ENCODE data around the gene CHCHD6.

The CHCHD6 gene

GRCh38 chr3:126878664-126879063, 174.6 kb downstream of the CHCHD6 start:
- TF ChIP-seq, protein P1, sequence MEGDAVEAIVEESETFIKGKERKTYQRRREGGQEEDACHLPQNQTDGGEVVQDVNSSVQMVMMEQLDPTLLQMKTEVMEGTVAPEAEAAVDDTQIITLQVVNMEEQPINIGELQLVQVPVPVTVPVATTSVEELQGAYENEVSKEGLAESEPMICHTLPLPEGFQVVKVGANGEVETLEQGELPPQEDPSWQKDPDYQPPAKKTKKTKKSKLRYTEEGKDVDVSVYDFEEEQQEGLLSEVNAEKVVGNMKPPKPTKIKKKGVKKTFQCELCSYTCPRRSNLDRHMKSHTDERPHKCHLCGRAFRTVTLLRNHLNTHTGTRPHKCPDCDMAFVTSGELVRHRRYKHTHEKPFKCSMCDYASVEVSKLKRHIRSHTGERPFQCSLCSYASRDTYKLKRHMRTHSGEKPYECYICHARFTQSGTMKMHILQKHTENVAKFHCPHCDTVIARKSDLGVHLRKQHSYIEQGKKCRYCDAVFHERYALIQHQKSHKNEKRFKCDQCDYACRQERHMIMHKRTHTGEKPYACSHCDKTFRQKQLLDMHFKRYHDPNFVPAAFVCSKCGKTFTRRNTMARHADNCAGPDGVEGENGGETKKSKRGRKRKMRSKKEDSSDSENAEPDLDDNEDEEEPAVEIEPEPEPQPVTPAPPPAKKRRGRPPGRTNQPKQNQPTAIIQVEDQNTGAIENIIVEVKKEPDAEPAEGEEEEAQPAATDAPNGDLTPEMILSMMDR (IDR thresholded peaks at IDR 0.05; ENCODE audit: insufficient read depth, low read depth, low read length, missing control alignments): no peak
- H3K4me3 ChIP-seq (ENCODE audit: low read length): no peak overlapping the region
- no peak for DNase-seq (ENCODE audit: low read depth)

DNA sequence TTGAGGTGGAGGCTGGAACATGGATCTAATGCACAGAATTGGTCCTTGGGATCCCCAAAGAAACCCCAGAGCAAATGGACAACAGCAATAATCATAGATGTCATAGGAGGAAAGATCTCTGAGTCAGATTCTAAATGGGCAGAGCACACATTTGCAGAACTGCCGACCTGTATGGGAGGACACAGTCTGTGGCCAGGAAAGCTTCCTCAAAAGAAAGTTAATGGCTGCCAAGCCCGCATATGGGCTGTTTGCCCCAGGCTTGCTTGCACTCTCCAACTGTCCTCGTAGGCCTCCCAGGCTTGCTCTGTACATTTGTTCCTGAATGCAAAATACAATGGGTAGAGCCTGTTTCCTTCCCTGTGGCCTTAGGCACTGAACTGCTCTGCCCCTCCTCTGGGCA, 176.9 kb downstream of the CHCHD6 start:
- TF ChIP-seq, protein P1 (IDR thresholded peaks at IDR 0.05; ENCODE audit: insufficient read depth, low read depth, low read length, missing control alignments): no peak
- H3K4me3 ChIP-seq (ENCODE audit: low read length): no peak overlapping the region
- DNase-seq (ENCODE audit: low read depth): no peak

DNA sequence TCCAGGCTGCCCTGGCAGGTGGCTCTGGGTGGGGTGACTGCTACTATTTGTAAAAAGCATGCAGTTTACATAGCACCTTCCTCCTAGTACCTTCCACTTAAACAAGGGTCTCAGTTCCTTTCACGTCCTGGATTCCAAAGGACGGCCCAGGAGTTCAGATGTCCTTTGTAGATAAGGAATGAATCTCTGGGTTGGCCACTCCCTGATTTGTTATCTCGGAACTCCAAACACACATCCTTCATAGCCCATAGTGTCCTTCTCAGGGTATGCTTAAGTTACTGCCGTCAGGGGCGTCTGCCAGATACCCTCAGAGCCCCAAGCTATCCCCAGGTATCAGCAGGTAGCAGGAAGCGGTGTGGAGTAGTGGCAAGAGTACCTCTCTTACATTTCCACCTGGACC, 177.8 kb downstream of the CHCHD6 start:
- TF ChIP-seq, protein P1 (IDR thresholded peaks at IDR 0.05; ENCODE audit: insufficient read depth, low read depth, low read length, missing control alignments): no peak
- H3K4me3 ChIP-seq (ENCODE audit: low read length): no peak overlapping the region
- no peak for DNase-seq (ENCODE audit: low read depth)

DNA sequence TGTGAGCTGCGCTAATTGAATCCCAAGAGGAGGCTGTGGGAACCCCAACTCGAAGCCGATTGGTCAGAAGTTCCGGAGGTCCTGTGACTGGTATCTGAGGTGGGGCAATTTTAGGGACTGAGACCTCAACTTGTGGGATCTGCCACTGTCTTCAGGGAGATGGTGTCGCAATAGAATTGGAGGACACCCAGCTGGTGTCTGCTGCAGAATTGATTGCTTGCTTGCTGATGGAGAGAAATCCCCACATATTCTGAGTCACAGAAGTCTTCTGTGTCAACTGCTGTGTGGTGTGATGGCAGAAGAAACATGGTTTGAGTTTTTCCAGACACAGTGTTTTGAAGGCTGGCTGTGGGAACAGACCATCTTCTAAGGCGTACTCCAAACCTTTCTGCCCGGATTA, 179.2 kb downstream of the CHCHD6 start:
- TF ChIP-seq, protein P1 (IDR thresholded peaks at IDR 0.05; ENCODE audit: insufficient read depth, low read depth, low read length, missing control alignments): no peak

DNA sequence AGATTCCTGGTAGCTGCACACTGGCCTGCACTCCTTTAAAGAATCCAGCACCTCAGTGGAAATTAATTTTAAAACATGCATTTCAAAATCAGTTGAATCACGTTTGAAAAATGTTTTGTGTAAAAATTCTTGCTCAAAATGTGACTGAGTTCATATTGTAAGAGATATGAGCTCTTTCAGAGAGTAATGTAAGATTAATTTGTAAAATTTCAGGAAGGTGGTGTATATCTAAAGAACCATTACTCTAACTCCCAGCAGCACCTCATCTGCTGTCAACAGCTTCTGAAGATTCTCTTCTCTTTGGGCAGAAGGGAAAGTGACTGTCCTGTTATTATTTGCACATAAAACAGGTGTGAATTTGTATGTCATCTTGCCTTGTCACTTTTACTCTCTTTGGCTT, 181.4 kb downstream of the CHCHD6 start:
- TF ChIP-seq, protein P1 (IDR thresholded peaks at IDR 0.05; ENCODE audit: insufficient read depth, low read depth, low read length, missing control alignments): no peak
- no peak for DNase-seq (ENCODE audit: low read depth)
- no peak overlapping the region for H3K4me3 ChIP-seq (ENCODE audit: low read length)

More for the DNA sequence above, 179.2 kb downstream of the CHCHD6 start:
- peak; percentile 13 for DNase-seq (ENCODE audit: low read depth)
- H3K4me3 ChIP-seq (ENCODE audit: low read length): no peak overlapping the region

- no peak overlapping the region for H3K4me3 ChIP-seq (ENCODE audit: low read length)
- TF ChIP-seq, protein P1 (IDR thresholded peaks at IDR 0.05; ENCODE audit: insufficient read depth, low read depth, low read length, missing control alignments): no peak
- no peak for DNase-seq (ENCODE audit: low read depth)
Measured at GRCh38 chr3:126886217-126886616, 182.2 kb downstream of the CHCHD6 start.

DNA sequence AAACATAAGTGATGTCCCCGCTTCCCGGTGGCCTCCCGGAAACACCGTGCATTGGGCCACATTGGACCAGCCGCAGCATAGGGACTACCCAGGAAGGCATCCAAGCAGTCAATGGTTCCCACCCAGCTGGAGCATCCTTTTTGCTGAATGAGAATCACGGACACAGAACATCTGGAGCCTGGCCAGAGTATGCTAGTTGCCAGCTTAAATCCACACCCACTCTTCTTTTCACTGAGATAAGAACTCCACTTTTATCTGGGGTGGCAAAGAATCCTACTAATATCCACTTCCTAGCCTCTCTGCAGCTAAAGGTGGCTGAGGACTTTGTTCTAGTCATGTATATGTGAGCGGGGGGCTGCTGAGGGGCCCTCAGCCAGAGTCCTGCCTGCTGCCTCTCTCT, 183.6 kb downstream of the CHCHD6 start:
- TF ChIP-seq, protein P1 (IDR thresholded peaks at IDR 0.05; ENCODE audit: insufficient read depth, low read depth, low read length, missing control alignments): no peak
- DNase-seq (ENCODE audit: low read depth): no peak
- H3K4me3 ChIP-seq (ENCODE audit: low read length): no peak overlapping the region

Data from epithelial cell of esophagus (primary cell).